AG04449 (cell line): ENCODE results near the gene USP32.

Experiments used
- CTCF ChIA-PET: fragments of 350-600 bp; formaldehyde crosslinking; extraction: SDS; loops from one replicate; lab custom pipeline; 2021; ENCODE audit warnings: antibody characterized with exemption; lab: Yijun Ruan, JAX
- POLR2A ChIA-PET: fragments of 400-600, 350-600 bp; formaldehyde crosslinking; extraction: SDS; loops from one replicate; lab custom pipeline; 2020; ENCODE audit warnings: antibody characterized with exemption, inconsistent platforms; lab: Yijun Ruan, JAX
- DNase-seq: peaks from one replicate; pipeline ENCODE4 v3.0.0-alpha.2; 2010; ENCODE audit warnings: low read depth, low spot score
- H3K4me3 ChIP-seq: 2 replicates; pipeline ENCODE4 v1.5.1; 2011; ENCODE audit warnings: low read depth, mild to moderate bottlenecking, control low read depth, low read length
- TF ChIP-seq, protein P1 (sequence below): IDR thresholded peaks from one replicate; pipeline ENCODE4 v1.5.1; 2011; ENCODE audit warnings: mild to moderate bottlenecking, moderate library complexity, low read length, control low read depth, inconsistent platforms; ENCODE audit not compliant: insufficient read depth; ENCODE audit errors: missing control alignments

The USP32 gene

GRCh38 chr17:60354223-60354622 lies 37.7 kb downstream of the USP32 start:
- TF ChIP-seq, protein P1, sequence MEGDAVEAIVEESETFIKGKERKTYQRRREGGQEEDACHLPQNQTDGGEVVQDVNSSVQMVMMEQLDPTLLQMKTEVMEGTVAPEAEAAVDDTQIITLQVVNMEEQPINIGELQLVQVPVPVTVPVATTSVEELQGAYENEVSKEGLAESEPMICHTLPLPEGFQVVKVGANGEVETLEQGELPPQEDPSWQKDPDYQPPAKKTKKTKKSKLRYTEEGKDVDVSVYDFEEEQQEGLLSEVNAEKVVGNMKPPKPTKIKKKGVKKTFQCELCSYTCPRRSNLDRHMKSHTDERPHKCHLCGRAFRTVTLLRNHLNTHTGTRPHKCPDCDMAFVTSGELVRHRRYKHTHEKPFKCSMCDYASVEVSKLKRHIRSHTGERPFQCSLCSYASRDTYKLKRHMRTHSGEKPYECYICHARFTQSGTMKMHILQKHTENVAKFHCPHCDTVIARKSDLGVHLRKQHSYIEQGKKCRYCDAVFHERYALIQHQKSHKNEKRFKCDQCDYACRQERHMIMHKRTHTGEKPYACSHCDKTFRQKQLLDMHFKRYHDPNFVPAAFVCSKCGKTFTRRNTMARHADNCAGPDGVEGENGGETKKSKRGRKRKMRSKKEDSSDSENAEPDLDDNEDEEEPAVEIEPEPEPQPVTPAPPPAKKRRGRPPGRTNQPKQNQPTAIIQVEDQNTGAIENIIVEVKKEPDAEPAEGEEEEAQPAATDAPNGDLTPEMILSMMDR, result no peak
- POLR2A ChIA-PET, result no interaction called here
- CTCF ChIA-PET, result no interaction called here
- H3K4me3 ChIP-seq, result no peak overlapping the region
- DNase-seq, result peak; percentile 59

DNA sequence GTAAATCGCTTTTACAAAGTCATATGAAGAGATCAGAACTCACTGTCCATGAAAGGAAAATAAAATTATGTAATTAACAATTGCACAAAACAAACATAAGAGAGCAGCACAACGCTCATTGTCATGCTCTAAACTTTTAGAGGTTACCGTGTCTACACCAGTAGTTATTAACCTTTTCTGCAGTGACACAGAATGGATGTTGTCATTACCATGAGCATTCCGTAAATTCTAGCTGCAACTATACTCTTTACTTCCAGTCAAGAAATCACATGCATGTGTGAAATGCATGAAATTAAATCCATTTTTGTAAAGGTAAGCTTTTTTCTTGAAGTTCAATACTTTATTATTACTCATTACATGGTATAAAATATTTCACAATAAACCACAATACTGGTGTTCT lies 38.2 kb downstream of the USP32 start:
- POLR2A ChIA-PET, result no interaction called here
- no peak overlapping the region for H3K4me3 ChIP-seq
- TF ChIP-seq, protein P1, result no peak
- DNase-seq, result no peak
- CTCF ChIA-PET, result no interaction called here

- CTCF ChIA-PET, result no interaction called here
- H3K4me3 ChIP-seq, result no peak overlapping the region
- POLR2A ChIA-PET, result no interaction called here
- DNase-seq, result no peak
- TF ChIP-seq, protein P1, result no peak
These were observed 39.4 kb downstream of the USP32 start for GRCh38 chr17:60352569-60352968.

DNA sequence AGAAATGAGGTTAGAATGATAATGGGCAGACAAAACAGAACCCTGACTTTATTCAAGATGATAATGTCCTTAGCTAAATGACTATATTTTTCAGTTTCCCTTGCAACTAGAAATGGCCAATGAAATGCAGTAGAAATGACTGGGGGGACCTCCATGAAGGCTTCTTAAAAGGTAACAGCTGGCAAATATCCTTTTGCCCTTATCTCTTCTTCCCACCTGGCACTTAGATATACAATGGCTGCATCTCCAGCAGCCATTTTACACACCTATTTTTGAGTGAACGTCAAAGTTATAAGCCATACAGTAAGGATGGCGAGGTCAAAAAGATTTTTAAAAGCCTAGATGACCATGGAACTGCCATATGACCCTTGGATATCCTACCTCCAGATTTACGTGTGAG lies 39.9 kb downstream of the USP32 start:
- CTCF ChIA-PET, result no interaction called here
- POLR2A ChIA-PET, result no interaction called here
- TF ChIP-seq, protein P1, result no peak
- DNase-seq, result no peak
- H3K4me3 ChIP-seq, result no peak overlapping the region

DNA sequence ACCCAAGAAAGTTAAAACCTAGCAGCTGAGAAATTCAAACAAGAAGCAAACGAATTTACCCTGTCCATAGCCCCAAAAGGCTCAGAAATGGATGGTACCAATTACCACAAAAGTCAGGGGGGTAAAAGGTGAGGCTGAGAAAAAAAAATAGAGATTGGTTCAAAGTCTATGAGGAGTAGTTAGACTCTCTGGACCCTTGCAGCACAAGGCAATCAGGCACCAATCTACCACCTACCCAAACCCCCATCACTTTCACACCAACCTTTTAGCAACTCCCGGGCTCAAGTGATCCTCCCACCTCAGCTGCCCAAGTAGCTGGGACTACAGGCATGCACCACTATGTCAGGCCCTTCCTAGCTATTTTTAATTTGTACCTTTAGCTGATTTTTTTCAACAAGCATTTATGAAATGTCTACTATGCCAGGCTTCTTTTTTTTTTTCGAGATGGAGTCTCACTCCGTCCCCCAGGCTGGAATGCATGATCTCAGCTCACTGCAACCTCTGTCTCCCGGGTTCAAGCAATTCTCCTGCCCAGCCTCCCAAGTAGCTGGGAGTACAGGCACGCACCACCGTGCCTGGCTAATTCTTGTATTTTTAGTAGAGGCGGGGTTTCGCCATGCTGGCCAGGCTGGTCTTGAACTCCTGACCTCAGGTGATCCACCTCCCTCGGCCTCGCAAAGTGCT lies 40.8 kb downstream of the USP32 start:
- POLR2A ChIA-PET, result no interaction called here
- no peak overlapping the region for H3K4me3 ChIP-seq
- CTCF ChIA-PET, result no interaction called here
- DNase-seq, result no peak
- TF ChIP-seq, protein P1, result no peak

DNA sequence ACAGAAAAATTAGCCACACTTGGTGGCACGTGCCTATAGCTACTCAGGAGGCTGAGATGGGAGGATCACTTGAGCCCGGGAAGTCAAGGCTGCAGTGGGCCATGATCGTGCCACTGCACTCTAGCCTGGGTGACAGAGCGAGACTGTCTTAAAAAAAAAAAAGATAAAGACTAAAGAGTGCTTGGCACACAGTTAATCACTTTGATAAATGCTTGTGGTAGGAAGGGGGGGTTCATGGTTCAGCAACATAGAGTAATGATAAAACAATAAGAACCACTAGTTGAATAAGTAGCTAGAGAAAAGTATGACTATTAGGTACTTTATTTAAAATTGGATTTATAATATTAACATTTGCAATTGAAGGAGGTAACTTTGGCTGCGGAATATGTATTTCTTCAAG lies 43.3 kb downstream of the USP32 start:
- H3K4me3 ChIP-seq, result no peak overlapping the region
- TF ChIP-seq, protein P1, result no peak
- ChIA-PET CTCF (interaction anchor here (0.6 to 1.7 kb wide), 2 partner anchors 19 to 208 kb away, joined by 3 to 4 read pairs; no protein-coding TSS in a partner anchor), POLR2A (no interaction called here)
- DNase-seq, result no peak
